Ovary (tissue), 9 donors: ENCODE measurements around the gene BDH1. TPM values are rescaled to one million over a fixed set of nuclear protein-coding genes. Genes with fewer than 3 reads are reported as not detected.
"Not testable (repeated sequence)": the region's sequence is repeated elsewhere in the genome, so short reads cannot be mapped to it uniquely, and the experiment has no call there.

Source experiments
- DNase-seq, 5 donors: peaks; one replicate each; pipeline ENCODE4 v3.0.0-alpha.2; 2019 to 2020
- H3K27ac ChIP-seq, 2 donors: fragments of 200-600 bp; one replicate each; pipeline versions ENCODE4 v1.5.1 to v1.8.0; 2019 to 2022
- H3K27me3 ChIP-seq: fragments of 200-600 bp; one replicate; pipeline ENCODE4 v1.8.0; 2022
- H3K36me3 ChIP-seq: fragments of 200-600 bp; sonication (generic); one replicate; pipeline ENCODE4 v1.5.1; 2019
- H3K4me1 ChIP-seq: one replicate; pipeline ENCODE4 v1.8.1; 2013; ENCODE audit warnings: mild to moderate bottlenecking, moderate library complexity; ENCODE audit not compliant: insufficient read depth
- H3K4me3 ChIP-seq: fragments of 200-600 bp; sonication (generic); one replicate; pipeline ENCODE4 v1.5.1; 2017
- H3K9me3 ChIP-seq, 2 donors: fragments of 200-600 bp in 1 of 2; sonication (generic) in 1 of 2; one replicate each; pipeline versions ENCODE4 v1.5.1 to v1.8.1; 2013 to 2019; ENCODE audit warnings: mild to moderate bottlenecking in 1 of 2, moderate library complexity in 1 of 2
- CTCF ChIP-seq, 3 donors: fragments of 450-650 bp in 2 of 3; fragments of 200-600 bp in 1 of 3; IDR thresholded peaks; one replicate each; pipeline versions ENCODE4 v1.5.1 to v1.8.0; 2016 to 2022; ENCODE audit warnings: antibody characterized with exemption in 3 of 3, mild to moderate bottlenecking in 1 of 3
- EP300 ChIP-seq: sonication (generic); formaldehyde crosslinking; IDR thresholded peaks from one replicate; pipeline ENCODE4 v1.6.1; 2017; ENCODE audit warnings: antibody characterized with exemption
- POLR2A ChIP-seq: fragments of 450-650 bp; IDR thresholded peaks from one replicate; pipeline ENCODE4 v1.6.1; 2017; ENCODE audit warnings: antibody characterized with exemption, mild to moderate bottlenecking, moderate library complexity
- WGBS, 3 donors: extraction: QIAGEN DNeasy Blood & Tissue Kit in 1 of 3; methylation state at CpG; one replicate each; pipeline versions ENCODE4 v1.1.5 to v1.1.7; 2013 to 2017; 5-methylcytosine and 5-hydroxymethylcytosine counted together
- intact Hi-C, 4 donors: fragments of 100-400 bp; cut with DNase I; formaldehyde crosslinking; loops; one replicate each; pipeline versions ENCODE4 v1.11.0 to v1.15.1; 2022 to 2023
- polyA plus RNA-seq, 2 donors: library from polyadenylated mRNA; stranded (reverse); fragments of 200-250 nt in 1 of 2; fragments of 350-450 nt in 1 of 2; fragmentation: Illumina TruSeq in 1 of 2; extraction: RNeasy Lipid Tissue Mini Kit (QIAGEN cat#74804) in 1 of 2; gene quantifications; one replicate each; pipeline ENCODE4 v1.2.3, GENCODE V29; 2013 to 2014
- total RNA-seq, 7 donors: library from RNA; depleted of rRNA in 2 of 7; stranded (reverse); fragments of >200 nt in 2 of 7; fragmentation: NEBNext Ultra II Directional in 3 of 7; extraction: Animal tissue kit (Norgen Biotek cat#: 25700) in 3 of 7; gene quantifications; one replicate each; pipeline versions ENCODE4 v1.1.0 to v1.2.4, GENCODE V29; 2016 to 2023
- donor health status: DM: no; HTN: no; CAD: no; lungs with moderate emphysema.
- donor health status: DM: no; HTN: no; CAD: no.
- donor health status: Bipolar disorder and iron deficiency.
- donor health status: DM: yes; HTN: yes; CAD: no.
- donor health status: DM: no; HTN: no; CAD: no.
- donor health status: DM: yes; HTN: yes; CAD: no.

The BDH1 gene
- total and polyA plus RNA-seq, 9 donors = 3.3 to 15.4 (median 11.7) TPM

DNA sequence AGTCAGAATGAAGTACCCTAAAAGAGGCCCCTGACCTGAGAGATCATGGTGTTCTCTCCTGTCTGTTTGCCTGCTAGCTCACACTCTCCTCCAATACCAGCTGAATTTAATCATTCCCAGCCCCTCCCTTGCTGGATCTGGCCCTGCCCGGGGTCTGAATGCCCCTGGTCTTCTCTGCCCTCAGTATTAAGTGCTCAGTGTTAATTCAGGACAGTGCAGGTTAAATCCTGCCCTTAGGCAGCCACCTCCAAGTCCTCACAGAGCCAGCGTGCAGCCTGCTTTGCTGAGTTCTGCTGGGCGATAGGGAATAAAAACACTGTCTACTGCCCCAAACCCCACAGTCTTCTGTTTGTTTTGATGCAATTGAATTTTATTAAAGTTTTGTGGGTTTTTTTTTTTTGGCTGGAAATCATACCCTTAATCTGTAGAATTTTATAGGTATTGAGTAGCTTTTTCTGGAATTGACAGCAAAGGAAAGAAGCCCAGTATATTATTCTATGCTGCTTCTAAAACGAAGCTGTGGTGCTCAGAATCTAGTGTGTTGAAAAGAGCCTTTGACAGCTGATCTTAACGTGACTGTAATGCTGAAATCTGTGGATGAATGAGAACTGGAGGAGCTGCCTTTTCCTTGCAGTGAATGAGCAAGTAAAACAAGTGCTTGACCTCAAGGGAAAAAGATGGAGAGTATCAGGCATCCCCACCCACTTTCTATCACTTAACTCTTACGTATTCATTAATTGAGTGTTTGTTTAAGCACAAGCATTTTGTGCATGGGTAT lies 12.3 kb upstream of the BDH1 start:
- no peak overlapping the region for H3K4me3 ChIP-seq
- intact Hi-C loops = no loop called here
- DNase-seq = no peak
- H3K27ac ChIP-seq = no peak overlapping the region
- 32 to 41% (median 39%) methylated on average over 6 of the region's 6 CpGs for WGBS, 3 donors
- H3K4me1 ChIP-seq = no peaks in the 10 kb centered on the region
- H3K27me3 ChIP-seq = no peaks in the 10 kb centered on the region
- no peaks in the 10 kb centered on the region for H3K36me3 ChIP-seq
- no peaks in the 10 kb centered on the region for H3K9me3 ChIP-seq
- TF ChIP-seq POLR2A (no peak), CTCF (IDR thresholded peaks at IDR 0.05) (no peak), EP300 (no peak)

GRCh38 chr3:197566155-197566554 lies 10.4 kb upstream of the BDH1 start:
- intact Hi-C loops, DNase-seq, H3K36me3 ChIP-seq, H3K4me3 ChIP-seq, H3K4me1 ChIP-seq, H3K9me3 ChIP-seq, H3K27me3 ChIP-seq, H3K27ac ChIP-seq: not testable (repeated sequence)

DNA sequence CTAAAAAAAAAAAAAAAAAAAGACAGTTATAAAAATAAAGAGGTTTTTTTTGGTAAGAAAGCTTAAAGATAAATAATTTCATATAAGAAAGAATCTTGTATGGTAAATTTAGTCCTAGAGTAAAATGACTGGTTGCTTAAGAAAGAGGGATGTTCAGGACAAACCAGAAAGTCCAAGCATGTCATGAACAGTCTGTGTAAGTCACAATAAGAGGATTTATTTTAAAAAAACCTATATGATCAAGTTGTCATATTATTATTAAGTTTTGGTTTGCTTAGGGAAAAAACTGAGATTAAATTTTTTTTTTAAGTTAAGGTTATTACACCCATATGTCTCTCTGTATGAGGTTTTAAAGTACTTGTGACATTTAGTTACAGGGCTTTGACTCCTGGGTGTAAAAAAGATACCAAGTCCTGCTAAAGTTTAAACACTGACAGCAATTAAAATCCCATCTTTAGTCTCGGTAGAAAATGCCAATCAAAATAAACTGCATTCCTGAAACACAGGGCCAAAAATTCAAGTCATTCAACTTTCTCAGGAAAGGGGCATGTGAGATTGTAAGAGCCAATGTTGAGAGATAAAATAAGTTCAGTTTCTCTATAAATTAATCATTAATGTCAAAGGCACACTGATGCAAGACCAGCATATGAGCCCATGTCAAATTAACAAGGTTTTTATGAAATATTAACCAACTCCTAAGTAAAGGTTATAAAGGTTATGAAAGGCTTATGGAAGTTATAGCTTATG lies 8.5 kb upstream of the BDH1 start:
- no peak overlapping the region for H3K27ac ChIP-seq

GRCh38 chr3:197562398-197563251 lies 6.9 kb upstream of the BDH1 start:
- Histone ChIP-seq H3K4me1 (no peaks in the 10 kb centered on the region), H3K36me3 (no peaks in the 10 kb centered on the region), H3K9me3 (no peaks in the 10 kb centered on the region), H3K27ac (no peak overlapping the region), H3K4me3 (no peak overlapping the region), H3K27me3 (no peaks in the 10 kb centered on the region)
- intact Hi-C loops = no loop called here
- TF ChIP-seq POLR2A = no peak
- TF ChIP-seq CTCF (IDR thresholded peaks at IDR 0.05) = no peak
- 72 to 86% (median 75%) methylated on average over 6 of the region's 6 CpGs for WGBS, 3 donors
- DNase-seq = no peak

More for the DNA sequence above, 8.5 kb upstream of the BDH1 start:
- intact Hi-C loops = no loop called here
- no peak for DNase-seq
- Histone ChIP-seq H3K36me3 (no peaks in the 10 kb centered on the region), H3K4me3 (no peak overlapping the region), H3K4me1 (no peaks in the 10 kb centered on the region), H3K9me3 (no peaks in the 10 kb centered on the region), H3K27me3 (no peaks in the 10 kb centered on the region)
- WGBS, 3 donors = 61 to 68% (median 67%) methylated on average over 1 of the region's 1 CpG
- no peak for TF ChIP-seq POLR2A
- TF ChIP-seq EP300 = no peak

DNA sequence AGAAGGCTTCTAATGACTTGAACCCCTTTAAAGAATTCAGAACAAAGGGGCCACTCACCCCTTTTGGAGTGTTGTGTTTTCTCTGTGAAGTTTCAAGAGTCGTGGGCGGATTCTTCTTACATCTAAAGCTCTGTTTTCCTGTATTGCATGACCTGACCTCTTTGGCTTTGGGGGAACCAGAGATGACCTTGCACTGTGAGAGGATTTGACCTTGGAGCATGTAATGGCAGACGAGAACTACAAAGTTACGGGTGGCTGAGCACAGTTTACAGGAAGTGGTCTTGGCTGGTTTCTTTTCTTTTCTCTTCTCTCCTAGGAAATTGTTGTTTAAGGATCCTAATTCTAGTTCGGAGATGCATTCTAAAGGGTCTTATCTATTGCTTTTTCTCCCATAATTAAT lies 6.2 kb upstream of the BDH1 start:
- no peak for DNase-seq
- H3K27me3 ChIP-seq = no peaks in the 10 kb centered on the region
- WGBS, 3 donors = 36 to 57% (median 45%) methylated on average over 5 of the region's 5 CpGs
- no peaks in the 10 kb centered on the region for H3K4me1 ChIP-seq
- H3K36me3 ChIP-seq = no peaks in the 10 kb centered on the region
- H3K4me3 ChIP-seq = no peak overlapping the region
- no peaks in the 10 kb centered on the region for H3K9me3 ChIP-seq
- intact Hi-C loops = no loop called here
- no peak overlapping the region for H3K27ac ChIP-seq
- TF ChIP-seq CTCF (IDR thresholded peaks at IDR 0.05) (no peak), EP300 (no peak), POLR2A (no peak)
